Stimulated activated naive CD4-positive, alpha-beta T cell treated with Interleukin-2 at 50 U/mL for 16 hours (primary cell): Measurements from ENCODE around the gene ENO1.

Experiments used
- DNase-seq: peaks from one replicate; lab custom pipeline; 2025; lab: John Stamatoyannopoulos, UW

The ENO1 gene

DNA sequence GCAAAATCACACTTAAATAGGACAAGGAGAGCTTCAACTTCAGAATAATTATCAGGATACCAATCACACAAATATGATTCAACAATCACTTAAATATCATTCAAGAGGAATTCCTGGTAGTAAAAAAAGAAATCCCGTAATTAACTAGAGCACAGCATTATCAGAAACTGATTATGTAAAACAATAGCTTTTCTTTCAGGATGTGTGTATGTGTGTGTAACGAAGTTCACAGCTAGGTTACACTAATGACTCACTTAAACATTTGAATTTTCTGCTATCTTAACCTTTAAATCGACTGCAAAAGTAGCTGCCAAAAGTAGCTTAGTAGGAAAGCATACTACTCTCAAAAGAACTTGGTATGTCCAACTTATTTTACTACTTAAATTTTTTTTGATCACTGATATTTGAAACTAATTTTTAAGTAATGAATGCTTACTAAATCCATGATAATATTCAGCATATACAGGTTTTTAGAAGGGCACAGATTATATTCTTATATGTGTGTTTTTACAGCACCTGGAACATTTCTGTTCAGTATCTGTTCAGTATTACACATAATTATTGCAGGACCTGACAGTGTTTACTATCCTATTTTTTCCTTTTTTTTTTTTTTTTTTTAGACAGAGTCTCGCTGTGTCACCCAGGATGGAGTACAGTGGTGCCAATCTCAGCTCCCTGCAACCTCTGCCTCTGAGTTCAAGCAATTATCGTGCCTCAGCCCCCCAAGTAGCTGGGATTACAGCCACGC, 65.3 kb downstream of the ENO1 start:
- DNase-seq = no peak

- no peak for DNase-seq
Measured at GRCh38 chr1:8812081-8812480, 66.4 kb downstream of the ENO1 start.
